MV-4-11 (cell line): Measurements from ENCODE around the gene TPR.

Experiments
- DNase-seq: peaks from one replicate; lab custom pipeline; 2025; lab: John Stamatoyannopoulos, UW

The TPR gene

GRCh38 chr1:186327331-186327730 lies 47.7 kb downstream of the TPR start:
- DNase-seq = no peak

GRCh38 chr1:186326009-186326408 lies 49.0 kb downstream of the TPR start:
- no peak for DNase-seq

GRCh38 chr1:186325239-186325638 lies 49.8 kb downstream of the TPR start:
- DNase-seq = peak; percentile 12

- no peak for DNase-seq
Measured at GRCh38 chr1:186323865-186324264, 51.2 kb downstream of the TPR start.

- DNase-seq = no peak
Measured at GRCh38 chr1:186315570-186315969, 59.5 kb downstream of the TPR start.

- no peak for DNase-seq
Measured at GRCh38 chr1:186311375-186312051, 63.5 kb downstream of the TPR start.

- no peak for DNase-seq
Measured at GRCh38 chr1:186310307-186310706, 64.7 kb downstream of the TPR start.

GRCh38 chr1:186308264-186309060 lies 66.6 kb downstream of the TPR start:
- no peak for DNase-seq

GRCh38 chr1:186307445-186307844 lies 67.6 kb downstream of the TPR start:
- DNase-seq = no peak

- no peak for DNase-seq
Measured at GRCh38 chr1:186306533-186306932, 68.5 kb downstream of the TPR start.

GRCh38 chr1:186304982-186305949 lies 69.8 kb downstream of the TPR start:
- peak; percentile 28 for DNase-seq

GRCh38 chr1:186303911-186304310 lies 71.1 kb downstream of the TPR start:
- DNase-seq = no peak

- no peak for DNase-seq
Measured at GRCh38 chr1:186302381-186302920, 72.6 kb downstream of the TPR start.

GRCh38 chr1:186301448-186301847 lies 73.6 kb downstream of the TPR start:
- no peak for DNase-seq

- no peak for DNase-seq
Measured at GRCh38 chr1:186300056-186300455, 75.0 kb downstream of the TPR start.

- no peak for DNase-seq
Measured at GRCh38 chr1:186299570-186299969, 75.5 kb downstream of the TPR start.

GRCh38 chr1:186298851-186299250 lies 76.2 kb downstream of the TPR start:
- no peak for DNase-seq

- no peak for DNase-seq
Measured at GRCh38 chr1:186297439-186298045, 77.5 kb downstream of the TPR start.

GRCh38 chr1:186295980-186296379 lies 79.1 kb downstream of the TPR start, which contains the start of gene PRG4:
Gene PRG4, plus strand, starts transcription at chr1:186296279.
- DNase-seq = no peak

GRCh38 chr1:186292875-186293274 lies 82.2 kb downstream of the TPR start:
- DNase-seq = no peak

GRCh38 chr1:186291271-186291670 lies 83.8 kb downstream of the TPR start:
- no peak for DNase-seq
